HG02798 (cell line): Measurements from ENCODE around the gene KAT8.

Experiments
- ATAC-seq: cut with Tn5 transposase; IDR thresholded peaks from one replicate; pipeline ENCODE4 v1.9.1; 2021; ENCODE audit warnings: mild to moderate bottlenecking; ENCODE audit not compliant: unreplicated experiment, poor library complexity

Gene KAT8

DNA sequence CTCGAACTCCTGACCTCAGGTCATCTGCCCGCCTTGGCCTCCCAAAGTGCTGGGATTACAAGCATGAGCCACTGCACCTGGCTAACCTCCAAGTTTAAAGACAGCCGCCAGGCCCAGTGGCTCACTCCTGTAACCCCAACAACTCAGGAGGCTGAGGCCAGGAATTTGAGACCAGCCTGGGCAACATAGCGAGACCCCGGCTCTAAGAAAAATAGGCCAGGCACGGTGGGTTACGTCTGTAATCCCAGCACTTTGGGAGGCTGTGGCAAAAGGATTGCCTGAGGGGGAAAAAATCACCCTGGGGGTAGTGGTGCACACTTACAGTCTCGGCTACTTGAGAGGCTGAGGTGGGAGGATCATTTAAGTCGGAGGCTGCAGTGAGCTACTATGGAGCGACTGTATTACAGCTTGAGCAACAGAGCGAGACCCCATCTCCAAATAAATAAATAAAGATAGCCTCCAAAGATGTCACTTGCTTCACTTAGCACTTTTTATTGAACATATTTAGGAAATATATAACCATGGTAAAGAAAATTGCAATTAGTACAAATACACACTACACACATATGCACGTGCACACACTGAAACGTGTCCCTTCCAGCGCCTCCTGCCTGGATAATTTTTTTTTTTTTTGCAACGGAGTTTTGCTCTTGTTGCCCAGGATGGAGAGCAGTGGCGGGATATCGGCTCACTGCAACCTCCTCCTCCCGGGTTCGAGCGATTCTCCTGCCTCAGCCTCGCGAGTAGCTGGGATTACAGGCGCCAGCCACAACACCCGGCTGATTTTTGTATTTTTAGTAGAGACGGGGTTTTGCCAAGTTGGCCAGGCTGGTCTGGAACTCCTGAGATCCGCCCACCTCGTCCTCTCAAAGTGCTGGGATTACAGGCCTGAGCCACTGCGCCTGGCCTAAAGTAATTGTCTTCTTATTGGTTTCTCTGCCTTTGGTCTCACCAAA is 10.7 kb upstream of the KAT8 start:
- ATAC-seq, result no peak

DNA sequence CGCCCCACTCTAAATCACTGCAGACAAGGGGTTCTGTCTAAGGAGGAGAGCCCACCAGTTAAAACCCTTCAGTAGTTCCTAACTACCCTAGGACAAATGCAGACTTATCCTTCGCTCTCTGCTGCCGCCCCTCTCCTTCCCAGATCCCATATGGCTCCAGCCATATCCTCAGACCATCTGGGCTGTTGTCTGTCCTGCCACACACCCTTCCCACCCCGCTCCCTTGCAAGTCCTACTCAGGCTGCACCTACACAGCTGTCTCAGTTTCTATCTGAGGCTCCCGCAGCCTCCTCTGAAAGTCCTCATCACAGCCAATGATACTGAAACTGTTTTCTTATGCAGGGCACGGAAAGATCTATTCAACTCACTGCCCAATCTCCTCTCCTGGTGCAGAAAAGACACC is 10.0 kb upstream of the KAT8 start:
- ATAC-seq, result peak; percentile 63

DNA sequence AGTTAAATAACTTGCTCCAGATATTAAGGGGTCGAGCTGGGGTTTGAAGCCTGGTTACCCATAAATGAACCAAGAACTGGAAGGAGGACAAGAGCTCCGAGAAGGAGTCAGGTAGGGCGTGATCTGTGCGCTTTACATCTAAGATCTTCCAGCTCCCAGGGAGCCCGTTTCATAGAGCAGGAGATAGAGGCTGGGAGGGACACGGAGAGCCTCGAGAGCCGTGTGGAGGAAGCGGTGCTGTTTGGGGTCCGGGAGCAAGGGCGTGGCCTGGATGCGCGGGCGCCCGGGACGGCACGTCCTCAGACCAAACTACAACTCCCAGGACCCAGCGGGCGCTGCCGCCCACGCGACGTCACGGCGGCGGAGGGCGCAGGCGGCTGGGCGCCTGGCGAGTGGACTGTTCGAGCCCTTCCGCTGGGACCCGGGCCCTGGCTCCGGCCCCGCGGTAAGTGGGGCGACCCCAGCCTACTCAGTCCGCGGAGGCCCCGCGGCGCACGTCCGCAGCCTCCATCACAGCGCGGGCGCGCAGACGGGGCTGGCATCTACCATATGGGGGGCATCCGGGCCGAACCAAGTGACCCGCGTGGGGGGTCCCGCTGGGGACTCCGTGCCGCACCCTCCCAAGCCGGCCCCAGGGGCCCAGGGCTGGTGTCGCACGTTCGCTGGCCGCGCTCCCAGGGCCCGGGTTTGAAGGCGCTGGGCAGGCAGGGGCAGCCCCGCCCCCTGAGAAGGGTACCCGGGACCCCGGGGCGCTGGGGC is 9.2 kb upstream of the KAT8 start, which contains the start of gene BCKDK:
Gene BCKDK, plus strand, starts transcription at position 352 of the 759 bp plus-strand sequence. CDS start 838 bp downstream, outside the sequence.
- ATAC-seq, result peak; percentile 85

DNA sequence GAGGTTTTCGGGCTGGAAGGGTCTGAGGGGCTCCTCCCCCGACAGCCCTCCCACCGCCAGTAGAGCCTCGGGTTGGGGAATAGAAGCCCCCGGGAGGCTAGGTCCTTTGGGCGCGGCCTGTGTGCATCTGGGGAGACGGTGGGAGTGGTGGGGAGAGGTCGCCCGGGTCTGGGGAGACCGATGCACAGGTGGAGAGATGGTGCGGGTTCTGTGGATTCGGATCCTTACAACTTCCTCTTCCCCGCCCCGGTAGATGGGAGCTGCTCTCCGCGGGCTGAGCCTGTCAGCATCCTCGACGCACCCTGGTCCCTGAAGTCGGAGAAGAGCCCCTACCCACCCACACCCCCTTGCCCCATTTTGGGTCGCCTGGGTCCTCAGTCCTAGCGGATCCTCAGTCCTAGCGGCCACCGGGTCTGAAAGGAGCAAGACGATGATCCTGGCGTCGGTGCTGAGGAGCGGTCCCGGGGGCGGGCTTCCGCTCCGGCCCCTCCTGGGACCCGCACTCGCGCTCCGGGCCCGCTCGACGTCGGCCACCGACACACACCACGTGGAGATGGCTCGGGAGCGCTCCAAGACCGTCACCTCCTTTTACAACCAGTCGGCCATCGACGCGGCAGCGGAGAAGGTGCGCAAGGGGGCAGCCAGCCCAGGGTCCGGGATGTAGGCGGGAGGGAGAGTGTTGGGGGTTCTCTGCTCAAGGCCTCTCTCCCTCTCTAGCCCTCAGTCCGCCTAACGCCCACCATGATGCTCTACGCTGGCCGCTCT is 8.5 kb upstream of the KAT8 start:
- no peak for ATAC-seq

DNA sequence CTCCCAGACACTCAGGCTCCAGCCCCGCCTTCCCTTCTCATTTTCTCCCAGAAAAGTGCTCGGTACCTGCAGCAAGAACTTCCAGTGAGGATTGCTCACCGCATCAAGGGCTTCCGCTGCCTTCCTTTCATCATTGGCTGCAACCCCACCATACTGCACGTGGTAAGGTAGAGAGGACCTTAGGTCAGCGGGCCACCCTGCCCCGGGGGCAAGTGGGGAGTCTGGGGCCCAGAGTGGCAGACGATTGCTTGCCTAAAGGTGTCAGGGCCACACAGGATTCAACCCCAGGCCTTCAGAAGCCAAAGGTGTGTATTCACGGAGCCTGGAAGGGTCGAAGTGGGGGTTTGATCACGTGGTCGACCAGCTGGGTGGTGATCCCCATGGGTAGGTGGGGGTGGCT is 7.8 kb upstream of the KAT8 start:
- no peak for ATAC-seq

DNA sequence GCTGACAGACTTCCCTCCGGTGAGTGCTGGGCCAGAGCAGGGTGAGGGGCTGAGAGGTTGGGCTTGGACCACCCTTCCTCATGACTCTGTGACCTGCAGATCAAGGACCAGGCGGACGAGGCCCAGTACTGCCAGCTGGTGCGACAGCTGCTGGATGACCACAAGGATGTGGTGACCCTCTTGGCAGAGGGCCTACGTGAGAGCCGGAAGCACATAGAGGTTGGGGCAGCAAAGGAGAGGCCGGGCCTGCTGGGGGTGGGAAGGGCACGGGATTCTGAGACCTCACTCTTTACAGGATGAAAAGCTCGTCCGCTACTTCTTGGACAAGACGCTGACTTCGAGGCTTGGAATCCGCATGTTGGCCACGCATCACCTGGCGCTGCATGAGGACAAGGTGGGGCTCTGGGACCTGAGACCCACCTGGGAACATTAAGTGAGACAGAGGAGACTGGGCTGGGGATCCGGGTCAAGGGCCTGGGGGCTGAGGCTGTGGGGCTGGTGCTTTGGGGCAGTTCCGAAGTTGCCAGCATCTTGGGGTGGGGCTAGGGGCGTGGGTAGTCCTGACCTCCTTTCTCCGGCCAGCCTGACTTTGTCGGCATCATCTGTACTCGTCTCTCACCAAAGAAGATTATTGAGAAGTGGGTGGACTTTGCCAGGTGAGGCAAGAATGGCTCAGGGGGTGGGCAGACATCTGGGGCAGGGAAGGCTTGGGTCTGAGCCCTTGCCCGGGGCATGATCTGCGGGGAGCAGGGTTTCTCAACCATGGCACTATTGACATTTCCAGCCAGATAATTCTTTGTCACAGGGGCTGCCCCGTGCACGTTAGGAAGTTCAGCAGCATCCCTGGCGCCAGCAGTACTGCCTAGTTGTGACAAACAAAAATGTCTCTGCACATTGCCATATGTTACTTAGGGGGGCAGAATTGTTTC is 7.1 kb upstream of the KAT8 start:
- no peak for ATAC-seq

DNA sequence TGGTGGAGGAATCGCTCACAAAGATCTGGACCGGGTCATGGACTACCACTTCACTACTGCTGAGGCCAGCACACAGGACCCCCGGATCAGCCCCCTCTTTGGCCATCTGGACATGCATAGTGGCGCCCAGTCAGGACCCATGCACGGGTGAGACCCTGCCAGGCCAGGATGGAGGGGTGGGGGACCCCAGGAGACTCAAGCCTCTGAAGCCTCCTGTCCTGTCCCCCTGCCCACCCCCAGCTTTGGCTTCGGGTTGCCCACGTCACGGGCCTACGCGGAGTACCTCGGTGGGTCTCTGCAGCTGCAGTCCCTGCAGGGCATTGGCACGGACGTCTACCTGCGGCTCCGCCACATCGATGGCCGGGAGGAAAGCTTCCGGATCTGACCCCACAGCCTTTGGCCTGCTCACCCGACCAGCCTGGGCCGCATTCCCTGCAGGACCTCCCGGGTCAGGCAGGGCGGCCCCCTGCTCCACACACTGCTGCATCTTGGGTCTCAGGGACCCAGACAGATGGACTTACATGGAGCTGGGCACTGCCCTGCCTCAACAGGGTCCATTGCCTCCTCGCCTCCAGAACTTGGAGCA is 5.5 kb upstream of the KAT8 start:
- ATAC-seq, result no peak

DNA sequence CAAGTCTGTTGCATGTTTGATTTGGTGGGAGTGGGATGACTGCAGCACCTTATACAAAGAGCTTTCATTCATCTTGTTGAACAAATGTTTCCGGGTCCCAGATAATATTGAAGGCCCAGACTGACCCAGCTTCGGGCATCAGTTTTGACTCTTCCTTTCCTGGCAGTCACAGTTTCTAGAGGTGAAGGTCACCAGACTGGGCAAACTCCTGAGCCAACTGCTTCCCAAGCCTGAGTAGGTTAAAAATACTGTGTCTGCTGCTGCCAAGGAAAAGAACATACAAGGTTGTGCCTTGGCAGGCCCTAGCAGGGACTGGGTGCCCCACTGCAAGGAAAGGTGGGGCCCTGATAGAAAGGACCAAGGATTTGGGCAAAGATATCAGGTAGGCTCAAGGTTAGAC is 4.8 kb upstream of the KAT8 start:
- ATAC-seq, result no peak

DNA sequence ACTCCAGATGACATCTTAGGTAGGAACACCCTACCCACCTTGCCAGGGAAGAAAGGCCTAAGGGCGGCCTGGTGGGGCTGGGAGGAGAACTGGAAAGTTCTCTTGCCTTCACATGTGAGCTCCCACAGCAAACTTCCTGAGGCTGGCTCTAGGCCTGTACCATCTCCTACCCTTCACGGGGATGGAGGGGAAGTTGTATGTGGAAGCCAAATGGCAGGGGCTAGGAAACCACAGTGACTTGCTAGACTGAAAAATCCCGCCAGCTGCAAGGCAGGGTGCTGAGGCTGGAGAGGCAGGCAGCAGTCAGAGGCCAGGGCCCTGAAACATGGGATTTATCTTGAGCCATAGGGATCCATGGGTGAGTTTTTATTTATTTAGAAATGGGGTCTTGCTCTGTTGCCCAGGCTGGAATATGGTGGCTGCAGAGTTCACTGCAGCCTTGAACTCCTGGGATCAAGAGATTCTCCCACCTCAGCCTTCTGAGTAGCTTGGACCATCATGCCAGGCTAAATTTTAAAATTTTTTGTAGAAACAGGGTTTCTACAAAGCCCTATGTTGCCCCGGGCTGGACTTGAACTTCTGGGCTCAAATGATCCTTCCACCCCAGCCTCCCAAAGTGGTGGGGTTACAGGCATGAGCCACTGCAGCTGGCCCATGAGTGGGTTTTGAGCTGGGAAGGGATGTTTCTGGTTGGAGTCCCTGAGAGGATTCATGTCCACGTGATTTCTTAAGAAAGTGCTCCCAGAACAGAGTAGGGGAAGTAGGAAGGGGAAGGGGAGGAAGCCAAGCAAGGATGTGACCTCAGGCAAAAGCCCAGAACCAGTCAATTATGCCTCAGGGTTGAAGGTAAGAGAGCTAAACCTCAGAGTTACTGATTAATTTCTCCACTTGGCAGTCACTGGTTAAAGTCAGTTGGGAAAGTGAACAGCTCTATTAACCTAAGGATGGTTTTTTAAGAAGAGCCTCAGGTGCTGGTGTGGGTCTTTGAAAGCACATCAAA is 4.0 kb upstream of the KAT8 start:
- ATAC-seq, result no peak

DNA sequence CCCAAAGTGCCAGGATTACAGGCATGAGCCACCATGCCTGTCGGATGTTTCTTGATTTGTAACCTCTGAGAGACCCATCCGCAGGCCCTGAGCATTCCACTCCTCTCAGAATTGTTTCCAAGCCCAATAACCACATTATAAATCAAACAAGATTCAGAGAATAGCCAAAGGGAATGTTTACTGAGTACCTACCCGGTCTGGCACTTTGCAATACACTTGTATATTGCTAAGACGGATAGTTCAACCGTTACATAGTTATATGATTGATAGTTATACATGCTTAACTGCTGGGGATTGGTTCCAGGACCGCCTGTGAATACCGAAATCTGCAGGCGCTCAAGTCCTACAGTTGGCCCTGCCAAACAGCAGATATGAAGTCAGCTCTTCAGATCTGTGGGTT is 3.0 kb upstream of the KAT8 start:
- ATAC-seq, result no peak

DNA sequence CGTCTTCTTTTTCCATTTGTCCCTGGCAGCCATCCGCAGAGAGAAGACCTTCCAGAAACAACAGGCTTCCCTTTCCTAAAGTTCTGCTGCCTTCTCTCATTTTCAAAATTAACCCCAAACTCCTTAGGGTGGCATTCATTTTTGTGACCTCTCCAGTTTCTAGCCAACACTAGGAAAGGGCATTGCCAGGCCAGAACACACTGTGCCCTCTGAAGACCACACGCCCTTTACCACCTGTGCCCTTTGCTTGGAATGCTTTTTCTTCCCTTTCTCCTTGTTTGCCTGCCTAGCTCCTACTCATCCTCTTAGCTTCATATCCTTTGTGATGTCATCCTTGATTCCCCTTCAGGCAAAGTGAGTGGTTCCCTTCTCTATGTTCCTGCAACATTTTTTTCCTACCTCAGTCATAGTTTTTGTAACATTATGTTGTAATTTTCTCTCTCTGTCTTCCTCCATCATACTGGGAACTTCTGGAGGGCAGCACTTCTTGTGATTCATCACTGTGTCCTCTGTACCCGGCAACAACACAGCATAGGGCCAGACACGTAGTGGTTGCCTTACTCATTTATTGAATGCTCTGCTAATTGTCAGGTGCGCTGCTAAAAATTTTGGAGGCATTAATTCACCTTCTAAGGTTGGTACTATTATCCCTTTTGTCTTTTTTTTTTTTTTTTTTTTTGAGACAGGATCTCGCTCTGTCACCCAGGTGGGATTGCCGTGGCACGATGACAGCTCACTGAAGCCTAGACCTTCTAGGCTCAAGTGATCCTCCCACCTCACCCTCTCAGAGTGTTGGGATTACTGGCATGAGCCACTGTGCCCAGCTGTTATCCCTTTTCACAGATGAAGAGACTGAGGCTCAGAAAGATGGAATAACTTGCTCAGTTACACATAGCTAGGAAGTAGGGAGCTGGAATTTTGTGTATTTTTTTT is 1.0 kb downstream of the KAT8 start:
- no peak for ATAC-seq

DNA sequence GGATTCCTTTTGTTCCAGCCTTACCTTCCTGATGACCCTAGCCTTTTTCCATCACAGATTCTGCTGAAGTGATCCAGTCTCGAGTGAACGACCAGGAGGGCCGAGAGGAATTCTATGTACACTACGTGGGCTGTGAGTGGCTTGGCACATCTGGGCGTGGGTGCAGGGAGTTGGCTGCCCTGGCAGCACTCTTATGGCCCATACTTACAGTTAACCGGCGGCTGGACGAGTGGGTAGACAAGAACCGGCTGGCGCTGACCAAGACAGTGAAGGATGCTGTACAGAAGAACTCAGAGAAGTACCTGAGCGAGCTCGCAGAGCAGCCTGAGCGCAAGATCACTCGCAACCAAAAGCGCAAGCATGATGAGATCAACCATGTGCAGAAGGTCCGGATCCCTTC is 2.7 kb downstream of the KAT8 start:
- ATAC-seq, result no peak

DNA sequence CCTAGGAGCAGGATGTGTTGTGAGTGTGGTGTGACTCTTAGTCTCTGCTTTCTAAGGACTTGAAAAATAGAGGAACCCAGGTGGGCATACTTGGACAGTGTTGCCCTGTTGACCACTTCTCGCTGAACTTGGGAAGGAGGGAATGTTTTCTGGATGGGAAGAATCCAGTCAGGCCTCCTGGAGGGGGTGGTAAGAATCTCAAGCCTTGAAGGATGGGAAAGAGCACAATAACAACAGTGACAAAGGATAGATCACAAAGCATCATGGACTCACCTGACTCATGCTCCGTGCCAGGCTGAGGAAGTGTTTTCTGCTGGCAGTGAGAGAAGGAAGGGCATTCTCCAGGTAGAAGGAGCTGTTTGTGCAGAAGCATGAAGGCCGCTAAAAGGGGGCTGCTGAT is 8.4 kb downstream of the KAT8 start:
- no peak for ATAC-seq

DNA sequence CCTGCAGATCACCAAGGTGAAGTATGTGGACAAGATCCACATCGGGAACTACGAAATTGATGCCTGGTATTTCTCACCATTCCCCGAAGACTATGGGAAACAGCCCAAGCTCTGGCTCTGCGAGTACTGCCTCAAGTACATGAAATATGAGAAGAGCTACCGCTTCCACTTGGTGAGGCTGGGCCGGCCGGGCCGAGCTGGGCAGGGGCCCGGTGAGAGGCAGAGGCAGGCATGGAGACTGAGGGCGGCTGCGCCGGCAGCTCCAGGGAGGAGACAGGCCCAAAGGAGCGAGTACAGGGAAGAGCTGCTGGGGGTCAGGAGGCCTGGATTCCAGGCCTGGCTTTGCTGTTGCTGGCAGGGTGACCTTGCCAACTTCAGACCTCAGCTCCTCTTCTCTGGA is 9.7 kb downstream of the KAT8 start:
- ATAC-seq, result no peak

DNA sequence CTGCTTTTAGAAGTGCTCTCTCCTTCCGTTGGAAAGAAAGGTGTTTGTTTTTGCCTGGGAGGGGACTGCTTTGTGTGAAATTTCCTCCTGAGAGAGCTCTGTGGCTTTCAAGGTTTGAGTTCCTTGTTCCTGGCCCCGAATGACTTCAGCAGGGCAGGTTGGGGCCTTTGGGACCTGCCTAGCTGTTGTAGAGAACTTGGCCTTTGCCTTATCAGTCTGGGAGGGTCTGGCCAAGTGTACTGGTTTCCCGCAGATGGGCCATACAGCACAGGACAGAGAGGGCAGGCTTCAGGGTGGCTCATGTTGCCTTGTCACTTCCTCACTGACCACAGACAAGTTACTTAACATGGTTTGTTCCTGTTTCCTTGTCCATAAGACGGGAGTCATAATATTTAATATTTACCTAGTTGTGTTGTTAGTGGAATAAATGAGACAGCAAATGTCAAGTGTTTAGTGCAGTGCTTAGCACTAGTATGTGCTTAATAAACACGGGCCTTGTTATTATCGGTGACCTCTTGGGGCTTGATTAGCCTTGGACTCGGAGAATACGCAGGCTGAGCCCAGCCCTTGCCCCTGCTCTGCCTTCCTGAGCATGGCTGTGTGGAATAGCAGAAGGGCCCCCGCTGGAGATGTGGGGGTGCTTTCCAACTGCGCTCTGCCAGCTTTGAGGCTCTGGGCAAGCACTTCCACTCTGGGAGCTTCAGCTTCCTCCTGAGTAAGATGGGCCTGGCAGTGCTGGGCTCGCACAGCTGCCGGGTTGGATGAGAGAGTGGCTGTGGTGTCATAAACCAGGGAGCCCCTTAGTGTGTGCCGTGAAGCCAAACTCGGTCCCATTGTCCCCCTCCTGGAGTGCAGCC is 11.5 kb downstream of the KAT8 start:
- ATAC-seq, result no peak
